NCI-H526 (cell line): ENCODE data around the gene CMTM3.
"Not testable (repeated sequence)": the region's sequence is repeated elsewhere in the genome, so short reads cannot be mapped to it uniquely, and the experiment has no call there.

Source experiments
- DNase-seq, 2 experiments: peaks; one replicate each; lab custom pipeline; 2025; lab: John Stamatoyannopoulos, UW

CMTM3 gene

GRCh38 chr16:66585481-66586239, 18.8 kb upstream of the CMTM3 start:
- no peak for DNase-seq

- DNase-seq, result no peak
Measured at GRCh38 chr16:66587881-66588600, 16.5 kb upstream of the CMTM3 start.

GRCh38 chr16:66588981-66589713, 15.4 kb upstream of the CMTM3 start:
- peak in 1 of 2 experiments; percentile 4 for DNase-seq

- DNase-seq, result no peak
Measured at GRCh38 chr16:66590322-66590721, 14.2 kb upstream of the CMTM3 start.

GRCh38 chr16:66591018-66591417, 13.5 kb upstream of the CMTM3 start:
- no peak for DNase-seq

GRCh38 chr16:66592241-66592640, 12.3 kb upstream of the CMTM3 start:
- no peak for DNase-seq

GRCh38 chr16:66592814-66593213, 11.7 kb upstream of the CMTM3 start:
- DNase-seq, result no peak

GRCh38 chr16:66594739-66595138, 9.8 kb upstream of the CMTM3 start:
- DNase-seq, result no peak

- DNase-seq, result not testable (repeated sequence)
Measured at GRCh38 chr16:66596559-66596958, 7.9 kb upstream of the CMTM3 start.

- DNase-seq, result no peak
Measured at GRCh38 chr16:66596986-66597848, 7.3 kb upstream of the CMTM3 start.

- DNase-seq, result no peak
Measured at GRCh38 chr16:66598111-66598510, 6.4 kb upstream of the CMTM3 start.

GRCh38 chr16:66599726-66600125, 4.8 kb upstream of the CMTM3 start:
- no peak for DNase-seq

GRCh38 chr16:66600477-66600876, 4.0 kb upstream of the CMTM3 start:
- no peak for DNase-seq

GRCh38 chr16:66601471-66601870, 3.0 kb upstream of the CMTM3 start:
- no peak for DNase-seq

- DNase-seq, result peak; percentile 13 to 61
Measured at GRCh38 chr16:66603537-66604375, 748 bp upstream of the CMTM3 start.

- peak in 1 of 2 experiments; percentile 23 for DNase-seq
Measured at GRCh38 chr16:66605177-66605978, 874 bp downstream of the CMTM3 start.

GRCh38 chr16:66605979-66606751, 1.7 kb downstream of the CMTM3 start:
- DNase-seq, result no peak

- DNase-seq, result peak; percentile 13 to 80
Measured at GRCh38 chr16:66608241-66609138, 4.0 kb downstream of the CMTM3 start.
